ENCODE data around the gene NCK2.

NCK2 gene

GRCh38 chr2:105744909-105745853 is at the start of gene NCK2:
NCK2 (plus strand) TSS chr2:105744912; CDS start chr2:105855064, 110,152 bp downstream.
- in situ Hi-C loops (cut with MboI; ENCODE audit: low sequenced_read_pairs): no loop called here

DNA sequence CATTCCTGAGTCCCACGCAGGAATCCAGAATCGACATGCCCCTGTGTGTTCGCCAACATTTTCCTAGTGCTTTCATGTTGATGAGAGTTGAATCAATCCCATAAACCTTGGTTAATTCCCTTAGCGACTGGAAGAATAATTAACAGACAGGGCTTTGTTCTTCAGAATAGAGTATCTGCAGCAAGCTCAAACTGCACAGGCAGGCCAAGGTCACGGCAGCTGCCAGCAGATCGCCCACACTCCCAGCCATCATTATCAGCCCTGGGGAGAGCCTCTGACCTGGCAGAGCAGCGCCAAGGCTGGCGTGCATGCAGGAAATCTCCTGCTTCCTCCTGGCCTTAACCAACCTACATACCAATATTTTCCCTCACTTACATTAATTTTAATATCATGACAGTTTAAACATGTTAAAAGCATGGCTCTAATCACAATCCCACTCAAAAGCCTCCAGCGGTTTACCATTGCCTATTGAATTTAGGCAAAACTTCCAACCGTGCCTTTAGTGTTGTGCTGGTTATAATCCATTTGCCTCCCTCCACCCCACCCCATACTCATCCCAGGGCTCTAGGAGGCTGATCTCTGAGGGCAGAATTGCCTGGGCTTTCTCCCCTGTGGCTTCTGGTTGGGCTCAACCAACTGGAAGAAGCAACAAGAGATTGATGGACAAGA is 46.8 kb upstream of the NCK2 start:
- in situ Hi-C loops (cut with MboI; ENCODE audit: low sequenced_read_pairs): no loop called here

GRCh38 chr2:105698820-105699219 is 45.9 kb upstream of the NCK2 start:
- in situ Hi-C loops (cut with MboI; ENCODE audit: low sequenced_read_pairs): no loop called here

DNA sequence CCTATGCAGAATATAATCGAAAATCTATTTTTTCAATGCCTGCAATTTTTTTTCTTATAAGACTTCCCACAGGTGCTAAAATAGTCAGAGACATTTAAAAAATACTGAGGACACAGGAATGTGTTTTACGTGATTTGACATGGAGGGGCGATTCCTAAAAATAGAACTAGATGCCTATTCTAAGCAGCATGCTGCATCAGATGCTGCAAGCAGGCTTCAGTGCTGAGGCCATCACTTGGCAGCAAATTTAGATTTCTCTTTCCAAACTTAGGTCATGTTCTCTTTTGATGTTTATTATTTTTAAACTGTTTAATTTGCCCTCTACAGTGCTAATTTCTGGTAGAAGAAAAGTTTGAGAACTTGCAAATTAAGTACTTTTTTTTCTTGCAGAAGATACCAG is 43.7 kb upstream of the NCK2 start:
- in situ Hi-C loops (cut with MboI; ENCODE audit: low sequenced_read_pairs): no loop called here

DNA sequence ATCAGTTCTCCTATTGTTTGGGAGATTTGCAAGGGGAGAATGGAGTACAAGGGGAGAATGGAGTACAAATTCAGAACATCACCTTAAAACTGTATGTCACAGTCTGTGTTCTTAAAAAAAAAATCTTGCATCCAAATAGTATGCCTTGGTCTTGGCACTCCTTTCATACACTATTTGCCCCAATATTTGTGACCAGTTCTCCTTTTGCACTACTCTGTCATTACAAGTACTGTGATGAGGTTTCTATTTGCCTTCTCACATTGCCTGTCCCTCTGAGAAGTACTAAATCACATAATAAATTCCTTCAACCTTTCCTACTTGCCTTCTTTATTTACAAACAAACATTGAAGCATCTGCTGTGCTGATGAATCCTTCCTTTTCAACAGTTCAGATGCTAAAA is 36.0 kb upstream of the NCK2 start:
- in situ Hi-C loops (cut with MboI; ENCODE audit: low sequenced_read_pairs): no loop called here

- in situ Hi-C loops (cut with MboI; ENCODE audit: low sequenced_read_pairs): no loop called here
These were observed 33.3 kb upstream of the NCK2 start for GRCh38 chr2:105711394-105711793.

DNA sequence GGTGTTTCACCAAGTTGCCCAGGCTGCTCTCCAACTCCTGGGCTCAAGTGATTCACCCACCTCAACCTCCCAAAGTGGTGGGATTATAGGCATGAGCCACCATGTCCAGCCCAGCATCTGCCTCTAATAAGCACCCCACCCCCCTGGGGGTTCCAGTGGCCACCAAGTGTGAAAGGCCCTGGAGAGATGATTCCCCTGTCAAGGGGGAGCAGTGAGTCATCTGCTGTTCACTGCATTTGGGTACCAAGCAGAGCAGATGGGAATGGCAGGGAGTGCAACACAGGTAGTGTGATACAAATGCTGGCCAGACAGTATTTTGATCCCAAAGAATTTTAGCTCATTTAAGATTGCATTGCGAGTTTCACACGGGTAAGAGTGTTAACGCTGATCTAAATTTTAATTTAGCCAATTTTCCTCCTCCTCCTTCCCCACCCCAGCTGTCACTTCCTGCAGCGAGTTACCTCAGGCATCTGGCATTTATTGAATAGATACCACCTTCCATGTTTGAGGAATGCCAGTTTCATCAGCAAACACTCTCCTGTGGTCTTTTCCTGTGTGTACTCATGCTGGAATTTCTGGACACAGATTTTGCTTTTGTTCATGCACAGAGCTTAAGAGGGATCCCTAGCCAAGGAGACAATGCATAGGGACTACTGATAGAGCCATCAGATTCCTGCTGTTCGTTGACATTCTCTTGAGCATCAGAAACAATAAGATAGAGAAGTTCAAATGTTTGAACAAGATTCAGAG is 32.4 kb upstream of the NCK2 start:
- in situ Hi-C loops (cut with MboI; ENCODE audit: low sequenced_read_pairs): no loop called here

DNA sequence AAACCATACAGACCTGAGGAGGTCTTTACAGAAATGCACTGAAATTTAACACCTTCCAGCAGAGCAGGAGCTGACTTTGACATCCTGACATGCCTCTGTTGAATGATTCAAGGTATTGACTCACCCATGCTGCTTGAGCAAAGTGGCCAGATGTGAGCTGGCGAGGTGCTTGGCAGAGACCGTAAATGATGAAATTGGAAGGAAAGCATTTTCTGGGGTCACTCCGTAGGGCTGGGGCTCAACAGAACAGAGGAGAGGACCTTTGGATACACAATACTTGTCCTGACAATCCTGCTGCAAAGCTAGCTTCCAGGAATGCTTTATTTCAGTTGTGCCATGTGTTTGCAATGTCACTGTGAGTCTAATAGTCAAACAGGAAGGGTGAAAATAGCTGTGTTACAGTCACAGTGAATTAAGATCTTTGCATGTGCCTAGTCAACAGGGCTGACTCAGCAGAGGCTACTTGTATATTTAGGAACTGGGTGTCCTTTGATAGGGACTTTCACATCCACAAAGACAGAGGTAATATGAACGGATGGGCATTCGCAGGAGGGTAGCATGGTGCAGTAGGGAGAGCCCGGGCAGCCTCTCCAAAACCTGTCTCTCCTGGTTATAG is 31.6 kb upstream of the NCK2 start:
- in situ Hi-C loops (cut with MboI; ENCODE audit: low sequenced_read_pairs): no loop called here

- in situ Hi-C loops (cut with MboI; ENCODE audit: low sequenced_read_pairs): no loop called here
These were observed 30.6 kb upstream of the NCK2 start for GRCh38 chr2:105714141-105714540.

GRCh38 chr2:105718846-105719481 is 25.7 kb upstream of the NCK2 start:
- in situ Hi-C loops (cut with MboI; ENCODE audit: low sequenced_read_pairs): no loop called here

DNA sequence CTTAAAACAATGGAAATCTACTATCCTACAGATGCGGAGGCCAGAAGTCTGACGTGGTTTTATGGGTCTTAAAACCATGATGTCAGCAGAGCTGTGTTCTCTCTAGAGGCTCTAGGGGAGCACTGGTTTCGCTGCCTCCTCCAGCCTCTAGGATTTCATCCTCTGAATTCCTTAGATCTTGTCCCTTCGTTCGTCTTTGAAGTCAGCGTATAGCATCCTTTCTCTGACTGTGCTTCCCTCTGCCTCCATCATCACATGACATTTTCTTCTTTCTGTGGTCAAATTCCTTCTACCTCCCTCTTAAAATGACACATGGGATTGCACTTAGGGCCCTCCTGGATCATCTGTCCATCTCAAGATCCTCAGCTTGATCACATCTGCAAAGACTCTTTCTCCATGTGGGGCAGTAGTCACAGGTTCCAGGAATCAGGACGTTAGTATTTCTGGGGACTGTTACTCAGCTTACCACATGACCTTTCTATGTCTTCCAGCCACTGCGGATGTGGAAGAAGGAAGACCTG is 22.7 kb upstream of the NCK2 start:
- in situ Hi-C loops (cut with MboI; ENCODE audit: low sequenced_read_pairs): no loop called here

GRCh38 chr2:105722726-105723297 is 21.9 kb upstream of the NCK2 start:
- in situ Hi-C loops (cut with MboI; ENCODE audit: low sequenced_read_pairs): no loop called here

DNA sequence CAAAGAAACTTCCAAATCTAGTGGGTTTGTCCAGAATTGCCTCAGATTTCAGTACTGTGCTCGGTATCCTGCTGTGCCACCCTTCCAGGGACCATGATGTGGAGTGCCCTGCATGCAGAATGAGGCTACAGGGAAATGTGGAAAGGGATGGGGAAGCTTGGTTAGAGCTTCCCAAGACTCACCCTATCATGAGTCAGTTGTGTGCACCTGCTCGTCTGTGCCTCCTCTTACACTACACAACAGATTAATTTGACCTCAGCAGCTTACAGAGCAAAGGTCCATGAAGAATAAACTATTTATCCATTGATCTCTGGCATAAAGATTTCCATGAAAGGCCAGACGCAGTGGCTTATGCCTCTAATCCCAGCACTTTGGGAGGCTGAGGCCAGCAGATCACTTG is 21.3 kb upstream of the NCK2 start:
- in situ Hi-C loops (cut with MboI; ENCODE audit: low sequenced_read_pairs): no loop called here

- in situ Hi-C loops (cut with MboI; ENCODE audit: low sequenced_read_pairs): no loop called here
These were observed 19.3 kb upstream of the NCK2 start for GRCh38 chr2:105725388-105725787.

DNA sequence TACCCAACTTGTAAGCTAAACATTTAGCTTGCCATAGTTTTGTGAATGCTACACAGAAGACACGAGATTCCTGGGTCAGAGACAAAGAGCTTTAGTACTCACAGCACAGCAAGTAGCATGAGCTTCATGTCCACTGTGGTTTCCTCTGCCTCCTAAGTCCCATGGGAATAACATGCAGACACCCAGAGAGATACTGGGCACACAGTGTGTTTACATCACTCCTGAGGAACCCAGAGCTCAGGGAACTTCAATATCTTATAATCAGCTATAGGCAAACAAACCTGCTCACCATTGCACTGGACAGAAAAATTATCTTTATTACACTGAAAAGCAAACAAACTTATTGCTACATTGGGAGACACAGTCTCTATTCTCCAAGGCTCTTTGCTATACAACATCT is 14.5 kb upstream of the NCK2 start:
- in situ Hi-C loops (cut with MboI; ENCODE audit: low sequenced_read_pairs): no loop called here

- in situ Hi-C loops (cut with MboI; ENCODE audit: low sequenced_read_pairs): no loop called here
These were observed 13.2 kb upstream of the NCK2 start for GRCh38 chr2:105731511-105731910.

- in situ Hi-C loops (cut with MboI; ENCODE audit: low sequenced_read_pairs): no loop called here
These were observed 12.6 kb upstream of the NCK2 start for GRCh38 chr2:105732101-105732500.

DNA sequence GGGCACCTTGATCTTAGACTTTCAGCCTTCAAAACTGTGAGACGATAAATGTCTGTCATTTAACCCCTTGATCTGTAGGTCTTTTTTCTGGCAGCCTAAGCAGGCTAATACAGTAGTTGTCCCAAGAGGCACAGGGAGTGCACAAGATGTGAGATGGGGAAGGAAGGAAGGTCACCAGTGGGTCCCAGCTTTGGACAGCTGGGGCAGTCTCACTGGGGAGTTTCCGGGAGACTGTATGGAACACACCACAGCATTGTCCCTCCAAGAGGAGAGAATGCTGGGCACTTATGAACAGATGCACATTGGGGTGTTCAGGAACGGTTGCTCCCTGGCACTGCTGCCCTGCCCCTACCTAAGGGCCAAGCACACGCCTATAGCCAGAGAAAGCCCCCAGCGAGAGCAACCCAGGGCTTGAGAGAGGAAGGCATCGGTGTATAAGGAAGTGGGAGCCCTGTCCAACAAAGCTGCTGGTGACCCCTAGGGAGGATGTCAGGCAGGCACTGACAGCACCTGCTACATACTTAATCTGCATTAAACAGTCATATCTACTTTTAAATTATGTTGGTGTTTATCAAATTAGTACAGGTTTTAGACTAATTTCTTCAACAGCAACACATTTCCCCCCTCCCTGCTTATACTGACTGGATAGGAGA is 11.6 kb upstream of the NCK2 start:
- in situ Hi-C loops (cut with MboI; ENCODE audit: low sequenced_read_pairs): no loop called here

- in situ Hi-C loops (cut with MboI; ENCODE audit: low sequenced_read_pairs): no loop called here
These were observed 10.8 kb upstream of the NCK2 start for GRCh38 chr2:105733875-105734274.
